Adrenal gland (tissue), 12 donors: ENCODE data around the gene OOEP. TPM values are rescaled to one million over a fixed set of nuclear protein-coding genes. Genes with fewer than 3 reads are reported as not detected.

ENCODE experiments used
- DNase-seq, 7 donors: peaks; one replicate each; pipeline ENCODE4 v3.0.0-alpha.2; 2019 to 2020
- H3K27ac ChIP-seq, 5 donors: fragments of 200-600 bp; sonication (generic) in 4 of 5; 1 replicate in 3 of 5; 2 replicates in 2 of 5; pipeline versions ENCODE4 v1.5.1 to v1.8.0; 2016 to 2020; ENCODE audit warnings: mild to moderate bottlenecking in 1 of 5
- H3K27me3 ChIP-seq: fragments of 200-600 bp; 2 replicates; pipeline ENCODE4 v1.8.0; 2021
- H3K36me3 ChIP-seq, 2 donors: fragments of 200-600 bp; replicated peaks in 1 of 2; 1 replicate in 1 of 2; 2 replicates in 1 of 2; pipeline versions ENCODE4 v1.5.1 to v1.8.0; 2018 to 2022
- H3K4me1 ChIP-seq, 2 donors: fragments of 200-600 bp; replicated peaks in 1 of 2; 1 replicate in 1 of 2; 2 replicates in 1 of 2; pipeline versions ENCODE4 v1.5.1 to v1.8.0; 2018 to 2021
- H3K4me3 ChIP-seq, 4 donors: fragments of 200-600 bp; sonication (generic) in 3 of 4; one replicate each; pipeline ENCODE4 v1.5.1; 2016 to 2018
- H3K9me3 ChIP-seq, 3 donors: fragments of 200-600 bp; sonication (generic) in 1 of 3; replicated peaks in 1 of 3; 1 replicate in 2 of 3; 2 replicates in 1 of 3; pipeline versions ENCODE4 v1.5.1 to v1.8.0; 2016 to 2021
- CTCF ChIP-seq, 6 experiments: fragments of 450-650 bp in 4 of 6; fragments of 200-600 bp in 2 of 6; sonication (generic) in 1 of 6; IDR thresholded peaks; 1 replicate in 5 of 6; 2 replicates in 1 of 6; pipeline versions ENCODE4 v1.5.1 to v1.8.0; 2016 to 2021; ENCODE audit warnings: antibody characterized with exemption in 6 of 6, mild to moderate bottlenecking in 2 of 6, moderate library complexity in 1 of 6
- POLR2A ChIP-seq, 2 donors: fragments of 450-650 bp; IDR thresholded peaks; one replicate each; pipeline ENCODE4 v1.6.1; 2017; ENCODE audit warnings: antibody characterized with exemption in 2 of 2, mild to moderate bottlenecking in 2 of 2, moderate library complexity in 1 of 2
- WGBS, 4 donors: extraction: QIAGEN DNeasy Blood & Tissue Kit in 2 of 4; methylation state at CpG; one replicate each; pipeline versions ENCODE4 v1.1.5 to v1.1.7; 2013 to 2017; 5-methylcytosine and 5-hydroxymethylcytosine counted together
- intact Hi-C, 2 donors: fragments of 100-400 bp; cut with DNase I; formaldehyde crosslinking; loops; one replicate each; pipeline versions ENCODE4 v1.14.1 to v1.15.0; 2022 to 2023
- polyA plus RNA-seq, 3 donors: library from polyadenylated mRNA; stranded (reverse); fragments of 200-250 nt in 2 of 3; fragments of 350-450 nt in 1 of 3; fragmentation: Illumina TruSeq in 1 of 3; extraction: RNeasy Lipid Tissue Mini Kit (QIAGEN cat#74804) in 1 of 3; gene quantifications; one replicate each; pipeline ENCODE4 v1.2.3, GENCODE V29; 2013 to 2014
- total RNA-seq, 9 donors: library from RNA; depleted of rRNA in 4 of 9; stranded (reverse); fragments of >200 nt in 4 of 9; fragments of 120-200 nt in 1 of 9; fragmentation: NEBNext Ultra II Directional in 1 of 9; extraction: Animal tissue kit (Norgen Biotek cat#: 25700) in 1 of 9; gene quantifications; one replicate each; pipeline versions ENCODE4 v1.1.0 to v1.2.4, GENCODE V29; 2013 to 2023
- donor health status: healthy with polysubstance abuse.
- donor health status: Bipolar disorder and iron deficiency.
- donor health status: DM: yes; HTN: yes; CAD: no.
- donor health status: DM: no; HTN: no; CAD: no.
- donor health status: DM: no; HTN: no; CAD: no.
- donor health status: DM: yes; HTN: yes; CAD: no.

The OOEP gene
- total and polyA plus RNA-seq, 12 donors = 0.13 to 0.90 (median 0.50) TPM; not detected in 8

GRCh38 chr6:73364549-73364948, 5.1 kb downstream of the OOEP start:
- intact Hi-C loops = no loop called here
- no peaks in the 10 kb centered on the region for H3K9me3 ChIP-seq
- no peak overlapping the region for H3K27ac ChIP-seq
- TF ChIP-seq CTCF (IDR thresholded peaks at IDR 0.05) = no peak
- no peak for TF ChIP-seq POLR2A (IDR thresholded peaks at IDR 0.05)
- H3K27me3 ChIP-seq = no peaks in the 10 kb centered on the region
- WGBS, 4 donors = 82 to 85% (median 85%) methylated on average over 9 of the region's 9 CpGs
- DNase-seq = no peak
- no peaks in the 10 kb centered on the region for H3K36me3 ChIP-seq
- H3K4me3 ChIP-seq = no peak overlapping the region
- no peaks in the 10 kb centered on the region for H3K4me1 ChIP-seq

DNA sequence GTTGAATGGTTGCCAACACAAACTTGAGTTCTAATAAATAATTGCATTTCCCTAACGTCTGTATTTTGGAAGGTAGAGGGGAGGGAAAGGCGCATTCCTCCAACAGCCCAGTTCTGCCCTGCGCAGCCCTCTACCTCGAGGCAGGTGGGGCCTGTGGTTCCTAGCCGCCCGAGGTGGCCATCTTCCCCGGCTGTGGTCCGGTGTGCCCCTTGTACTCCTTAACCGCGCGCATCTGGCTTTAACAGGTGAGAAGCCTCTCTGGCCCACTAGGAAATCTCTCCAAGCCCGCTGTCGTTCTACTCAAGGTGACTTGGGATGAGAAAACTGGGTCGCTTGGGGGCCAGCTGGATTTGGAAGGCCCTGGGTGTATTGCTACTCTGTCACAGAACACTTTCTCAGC, 5.6 kb downstream of the OOEP start:
- intact Hi-C loops = no loop called here
- Histone ChIP-seq H3K4me3 (no peak overlapping the region), H3K27me3 (no peaks in the 10 kb centered on the region), H3K4me1 (no peaks in the 10 kb centered on the region), H3K36me3 (no peaks in the 10 kb centered on the region), H3K27ac (no peak overlapping the region), H3K9me3 (no peaks in the 10 kb centered on the region)
- DNase-seq = no peak
- 84 to 89% (median 85%) methylated on average over 10 to 14 of the region's 14 CpGs for WGBS, 4 donors
- no peak for TF ChIP-seq POLR2A (IDR thresholded peaks at IDR 0.05)
- TF ChIP-seq CTCF (IDR thresholded peaks at IDR 0.05) = no peak

DNA sequence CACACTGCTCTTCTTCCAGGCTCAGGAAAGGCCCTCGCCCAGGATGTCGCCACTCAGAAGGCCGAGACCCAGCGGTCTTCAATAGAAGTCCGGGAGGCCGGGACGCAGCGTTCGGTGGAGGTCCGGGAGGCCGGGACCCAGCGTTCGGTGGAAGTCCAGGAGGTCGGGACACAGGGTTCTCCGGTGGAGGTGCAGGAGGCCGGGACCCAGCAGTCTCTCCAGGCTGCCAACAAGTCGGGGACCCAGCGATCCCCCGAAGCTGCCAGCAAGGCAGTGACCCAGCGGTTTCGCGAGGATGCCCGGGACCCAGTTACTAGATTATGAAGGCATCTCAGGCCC, 6.2 kb downstream of the OOEP start:
- no peaks in the 10 kb centered on the region for H3K36me3 ChIP-seq
- 90 to 94% (median 93%) methylated on average over 2 to 23 of the region's 23 CpGs for WGBS, 4 donors
- H3K4me1 ChIP-seq = no peaks in the 10 kb centered on the region
- H3K27me3 ChIP-seq = no peaks in the 10 kb centered on the region
- no peaks in the 10 kb centered on the region for H3K9me3 ChIP-seq
- DNase-seq = no peak
- intact Hi-C loops = no loop called here
- H3K4me3 ChIP-seq = no peak overlapping the region
- TF ChIP-seq POLR2A (IDR thresholded peaks at IDR 0.05) (no peak), CTCF (IDR thresholded peaks at IDR 0.05) (no peak)
- no peak overlapping the region for H3K27ac ChIP-seq

DNA sequence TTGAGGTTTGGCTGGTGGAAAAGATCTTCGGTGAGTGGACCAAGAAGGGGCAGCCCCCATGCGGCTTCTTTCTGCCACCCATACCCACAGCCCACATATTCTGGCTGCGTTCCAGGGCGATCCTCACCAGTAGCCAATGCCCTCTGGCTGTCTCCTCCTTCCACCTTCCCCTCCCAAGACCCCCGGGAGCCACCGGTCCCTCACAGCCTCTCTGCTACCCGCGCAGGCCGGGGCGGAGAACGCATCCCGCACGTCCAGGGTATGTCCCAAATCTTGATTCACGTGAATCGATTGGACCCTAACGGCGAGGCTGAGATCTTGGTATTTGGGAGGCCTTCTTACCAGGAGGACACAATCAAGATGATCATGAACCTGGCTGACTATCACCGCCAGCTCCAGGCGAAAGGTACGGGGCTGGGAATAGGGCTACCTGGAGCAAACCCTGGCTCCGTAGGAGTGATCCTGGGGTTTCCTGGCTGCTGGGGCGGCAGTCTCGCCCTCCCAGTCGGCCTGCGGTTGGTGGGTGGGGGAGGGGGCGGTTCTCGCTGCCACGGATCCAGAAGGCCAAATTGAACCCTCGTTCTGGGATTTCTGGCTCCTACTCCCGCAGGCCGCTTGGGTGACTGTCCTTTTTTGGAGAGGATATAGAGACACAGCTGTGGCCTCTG, 6.7 kb downstream of the OOEP start:
- no peak for DNase-seq
- no peaks in the 10 kb centered on the region for H3K4me1 ChIP-seq

More for the DNA sequence above, 6.7 kb downstream of the OOEP start:
- Histone ChIP-seq H3K4me3 (no peak overlapping the region), H3K36me3 (no peaks in the 10 kb centered on the region), H3K27ac (no peak overlapping the region), H3K9me3 (no peaks in the 10 kb centered on the region), H3K27me3 (no peaks in the 10 kb centered on the region)
- 90 to 98% (median 91%) methylated on average over 10 to 31 of the region's 31 CpGs for WGBS, 4 donors
- TF ChIP-seq CTCF (IDR thresholded peaks at IDR 0.05) (no peak), POLR2A (IDR thresholded peaks at IDR 0.05) (no peak)
- intact Hi-C loops = no loop called here
